ENCODE measurements around the gene SBNO2.

GRCh38 chr19:1139126-1139525, 34.9 kb downstream of the SBNO2 start:
- TF ChIP-seq POLR2A (IDR thresholded peaks at IDR 0.05) (no peak), CTCF (IDR thresholded peaks at IDR 0.05) (no peak)

Data from Peyer's patch (tissue), 4 donors.